NCI-H1092 treated with DMSO at 0.1 percent for 48 hours (cell line): ENCODE results near the gene SMAD3.

ENCODE experiments used
- DNase-seq: peaks from one replicate; lab custom pipeline; 2025; lab: John Stamatoyannopoulos, UW

Gene SMAD3

DNA sequence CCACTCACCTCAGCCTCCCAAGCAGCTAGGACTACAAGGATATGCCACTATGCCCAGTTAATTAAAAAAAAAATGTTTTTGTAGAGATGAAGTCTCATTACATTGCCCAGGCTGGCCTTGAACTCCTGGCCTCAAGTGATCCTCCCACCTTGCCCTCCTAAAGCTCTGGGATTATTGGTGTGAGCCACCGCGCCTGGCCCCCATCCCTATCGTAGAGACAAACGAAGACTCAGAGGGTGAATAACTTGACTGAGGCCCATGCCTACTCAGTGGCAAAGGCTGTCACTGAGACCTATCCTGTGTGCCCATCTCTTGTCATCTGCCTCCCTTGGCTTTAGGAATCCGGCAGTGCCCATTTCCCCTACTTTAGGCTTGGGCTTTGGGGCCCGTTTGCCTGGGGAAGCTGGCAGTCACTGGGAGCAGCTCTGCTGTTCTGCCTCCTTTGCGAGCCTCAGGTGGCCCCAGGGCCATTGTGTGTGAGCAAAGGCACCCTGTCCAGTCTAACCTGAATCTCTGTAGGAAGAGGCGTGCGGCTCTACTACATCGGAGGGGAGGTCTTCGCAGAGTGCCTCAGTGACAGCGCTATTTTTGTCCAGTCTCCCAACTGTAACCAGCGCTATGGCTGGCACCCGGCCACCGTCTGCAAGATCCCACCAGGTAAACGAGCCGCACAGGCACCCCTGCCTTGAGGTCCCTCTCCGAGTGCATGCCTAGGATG, 119.0 kb downstream of the SMAD3 start:
- no peak for DNase-seq

DNA sequence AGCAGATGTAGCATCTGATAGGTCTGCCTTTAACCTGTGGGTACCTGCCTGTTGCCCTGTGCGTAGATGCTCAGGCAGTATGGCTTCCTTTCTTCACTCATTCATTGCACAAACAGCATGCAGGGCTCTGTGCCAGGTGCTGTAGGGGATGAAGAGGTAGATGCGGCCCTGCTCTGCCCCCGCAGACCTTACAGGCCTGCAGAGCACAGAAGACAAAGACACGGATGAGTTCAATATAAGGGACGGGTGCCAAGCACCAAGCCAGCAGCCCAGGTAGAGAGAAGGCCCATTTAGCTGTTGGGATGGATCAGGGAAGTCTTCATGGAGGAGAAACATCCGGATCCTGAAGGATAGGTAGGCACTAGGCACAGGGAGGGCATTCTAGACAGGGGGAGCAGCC, 119.6 kb downstream of the SMAD3 start:
- no peak for DNase-seq

DNA sequence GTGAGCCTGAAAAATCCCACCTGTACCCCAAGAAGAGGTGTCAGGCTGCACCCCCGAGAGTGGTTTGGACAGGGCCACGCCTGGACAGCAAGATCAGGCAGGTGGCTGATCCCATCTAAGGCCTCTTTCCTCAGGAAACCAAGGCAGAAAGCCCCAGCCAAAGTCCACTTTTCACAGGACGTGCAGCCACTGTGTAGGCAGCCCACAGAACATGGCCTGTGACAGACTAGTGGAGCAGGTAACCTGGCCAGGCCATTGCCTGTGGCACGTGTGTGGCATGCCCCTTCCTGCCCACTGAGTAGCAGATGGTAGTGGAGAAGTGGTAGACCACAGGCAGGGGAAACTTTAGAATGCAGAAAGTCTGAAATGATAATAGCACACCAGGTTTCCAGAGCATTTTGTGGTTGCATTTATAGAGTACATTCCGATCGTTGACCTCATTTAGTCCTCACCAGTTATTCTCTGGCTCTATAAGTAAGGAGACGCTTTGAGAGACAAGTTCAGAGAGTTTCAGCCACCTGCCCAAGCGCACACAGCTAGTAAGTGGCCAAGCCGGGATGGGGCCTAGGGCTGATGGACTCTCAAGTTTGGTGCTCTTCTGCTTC, 120.3 kb downstream of the SMAD3 start:
- DNase-seq: no peak

DNA sequence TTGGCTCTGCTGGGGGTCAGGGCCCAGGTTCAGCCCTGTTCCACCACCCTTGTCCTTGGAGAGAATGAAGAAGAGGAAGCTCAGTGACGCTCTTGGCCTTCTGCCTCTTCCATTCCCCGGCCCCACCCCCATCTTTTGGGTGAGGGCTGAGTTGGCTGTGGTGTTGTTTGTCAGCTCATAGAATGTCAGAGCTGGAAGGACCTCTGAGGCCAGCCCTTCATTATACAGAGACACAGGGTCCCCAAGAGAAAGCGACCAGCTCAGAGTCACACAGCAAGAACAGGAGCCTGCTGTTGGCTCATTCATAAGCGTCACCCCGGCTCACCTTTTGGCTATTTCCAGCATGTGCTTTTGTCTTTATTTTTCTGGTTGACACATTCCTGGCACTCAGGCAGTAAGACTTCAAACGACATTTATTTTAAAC, 120.8 kb downstream of the SMAD3 start:
- no peak for DNase-seq

DNA sequence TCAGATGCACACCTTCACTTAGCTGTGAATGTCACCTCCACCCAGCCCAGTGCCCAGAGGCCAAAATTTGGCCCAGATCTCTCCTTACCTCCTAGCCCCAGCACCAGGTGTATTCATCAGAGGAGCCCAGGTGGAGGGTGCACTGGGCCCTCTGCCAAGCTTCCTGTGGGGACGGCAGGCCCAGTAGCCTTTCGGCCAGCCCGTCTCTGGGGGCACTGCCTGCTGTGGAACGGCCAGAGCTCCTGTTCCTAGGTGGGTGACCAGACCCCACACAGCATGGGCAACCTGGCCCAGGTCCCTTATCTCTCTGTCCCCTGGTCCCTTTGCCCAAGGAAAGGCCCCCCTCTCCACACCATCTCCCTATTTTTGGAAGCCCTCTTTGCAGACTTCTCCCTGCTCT, 121.3 kb downstream of the SMAD3 start:
- no peak for DNase-seq

DNA sequence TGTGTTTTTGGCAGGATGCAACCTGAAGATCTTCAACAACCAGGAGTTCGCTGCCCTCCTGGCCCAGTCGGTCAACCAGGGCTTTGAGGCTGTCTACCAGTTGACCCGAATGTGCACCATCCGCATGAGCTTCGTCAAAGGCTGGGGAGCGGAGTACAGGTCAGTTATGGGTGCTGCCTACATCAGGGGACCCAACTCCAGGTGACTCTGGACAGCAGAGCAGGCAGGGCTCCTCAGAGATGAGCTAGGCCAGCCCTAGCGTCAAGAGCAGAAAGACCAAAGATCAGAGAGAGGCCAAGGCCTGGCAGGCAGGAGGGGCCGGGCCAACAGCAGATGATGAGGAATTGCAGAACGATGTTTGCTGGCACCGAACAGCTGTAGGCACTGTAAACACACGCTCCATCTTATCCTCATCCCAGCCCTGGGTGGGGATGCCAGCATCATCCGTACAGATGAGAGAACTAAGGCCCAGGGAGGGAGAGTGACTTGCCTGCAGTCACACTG, 122.0 kb downstream of the SMAD3 start:
- DNase-seq: no peak

DNA sequence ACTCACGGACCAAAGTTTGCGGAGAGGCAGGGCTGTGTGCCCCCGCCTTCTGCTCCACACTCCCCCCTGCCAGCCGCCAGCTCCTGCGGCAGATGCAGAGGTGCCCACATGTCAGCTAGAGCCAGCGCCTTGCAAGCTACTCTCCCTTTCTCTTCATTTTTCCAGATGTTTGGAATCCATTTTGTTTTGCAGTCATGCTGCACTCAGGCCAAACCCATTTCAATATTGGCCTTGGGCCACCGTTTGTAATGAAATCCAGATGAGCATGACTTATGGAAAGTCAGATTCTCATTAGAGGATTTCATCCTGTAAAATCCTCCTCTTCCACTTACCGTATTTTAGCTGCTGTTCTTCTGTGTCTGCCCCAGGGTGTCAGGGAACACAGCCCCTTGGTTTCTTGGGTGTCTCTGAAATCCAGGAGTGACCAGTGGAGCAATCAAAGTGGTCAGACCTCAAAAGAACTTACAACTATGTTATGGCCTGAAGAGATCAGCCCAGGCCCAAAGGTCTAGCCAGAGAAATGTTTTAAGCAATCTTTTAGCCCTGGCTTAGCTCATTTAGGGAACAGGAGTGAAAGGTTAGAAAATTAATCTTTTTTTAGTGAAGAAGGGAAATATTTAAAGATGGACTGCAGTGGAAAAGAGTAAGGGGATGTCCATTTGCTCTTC, 123.3 kb downstream of the SMAD3 start:
- no peak for DNase-seq

DNA sequence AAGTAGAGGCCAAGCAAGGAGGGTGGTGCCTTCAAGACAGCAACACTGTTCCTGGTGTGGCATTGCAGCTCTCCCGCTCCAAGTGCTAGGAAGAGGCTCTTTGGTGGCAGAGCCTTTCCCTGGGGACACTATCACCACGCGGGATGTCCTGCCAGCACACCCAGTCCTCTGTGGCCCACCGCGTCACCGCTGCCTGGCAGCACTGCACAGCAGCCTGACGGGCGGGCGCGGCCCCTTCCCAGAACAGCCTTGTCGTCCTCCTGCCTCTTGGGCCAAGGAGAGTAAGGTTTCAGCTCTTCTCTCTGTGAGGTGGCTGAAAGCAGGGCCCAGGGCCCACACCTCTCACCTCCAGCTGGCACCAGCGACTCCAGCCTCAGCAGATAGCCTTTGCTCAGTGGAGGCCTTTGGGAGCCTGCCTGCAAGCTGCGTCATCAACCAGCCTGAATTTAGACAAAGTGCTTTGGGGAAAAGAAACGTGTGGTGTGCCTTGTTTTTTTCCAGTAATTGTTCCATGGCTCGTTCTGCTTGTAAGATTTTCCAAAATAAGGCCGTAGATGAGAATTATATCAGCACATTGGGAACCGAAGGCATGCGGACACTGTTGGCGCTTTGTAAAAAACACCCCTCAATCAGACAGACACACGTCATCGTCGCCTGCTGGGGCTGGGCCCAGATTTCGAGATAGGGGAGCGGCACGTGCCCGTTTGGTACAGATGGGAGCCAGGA, 124.1 kb downstream of the SMAD3 start:
- DNase-seq: no peak

DNA sequence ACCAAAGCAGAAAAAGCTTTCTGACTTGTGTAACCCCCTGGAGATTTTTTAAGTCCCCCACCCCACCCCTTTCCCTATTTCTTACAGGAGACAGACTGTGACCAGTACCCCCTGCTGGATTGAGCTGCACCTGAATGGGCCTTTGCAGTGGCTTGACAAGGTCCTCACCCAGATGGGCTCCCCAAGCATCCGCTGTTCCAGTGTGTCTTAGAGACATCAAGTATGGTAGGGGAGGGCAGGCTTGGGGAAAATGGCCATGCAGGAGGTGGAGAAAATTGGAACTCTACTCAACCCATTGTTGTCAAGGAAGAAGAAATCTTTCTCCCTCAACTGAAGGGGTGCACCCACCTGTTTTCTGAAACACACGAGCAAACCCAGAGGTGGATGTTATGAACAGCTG, 124.9 kb downstream of the SMAD3 start:
- no peak for DNase-seq

DNA sequence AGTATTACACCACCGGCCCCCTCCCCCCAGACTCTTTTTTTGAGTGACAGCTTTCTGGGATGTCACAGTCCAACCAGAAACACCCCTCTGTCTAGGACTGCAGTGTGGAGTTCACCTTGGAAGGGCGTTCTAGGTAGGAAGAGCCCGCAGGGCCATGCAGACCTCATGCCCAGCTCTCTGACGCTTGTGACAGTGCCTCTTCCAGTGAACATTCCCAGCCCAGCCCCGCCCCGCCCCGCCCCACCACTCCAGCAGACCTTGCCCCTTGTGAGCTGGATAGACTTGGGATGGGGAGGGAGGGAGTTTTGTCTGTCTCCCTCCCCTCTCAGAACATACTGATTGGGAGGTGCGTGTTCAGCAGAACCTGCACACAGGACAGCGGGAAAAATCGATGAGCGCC, 125.4 kb downstream of the SMAD3 start:
- no peak for DNase-seq

DNA sequence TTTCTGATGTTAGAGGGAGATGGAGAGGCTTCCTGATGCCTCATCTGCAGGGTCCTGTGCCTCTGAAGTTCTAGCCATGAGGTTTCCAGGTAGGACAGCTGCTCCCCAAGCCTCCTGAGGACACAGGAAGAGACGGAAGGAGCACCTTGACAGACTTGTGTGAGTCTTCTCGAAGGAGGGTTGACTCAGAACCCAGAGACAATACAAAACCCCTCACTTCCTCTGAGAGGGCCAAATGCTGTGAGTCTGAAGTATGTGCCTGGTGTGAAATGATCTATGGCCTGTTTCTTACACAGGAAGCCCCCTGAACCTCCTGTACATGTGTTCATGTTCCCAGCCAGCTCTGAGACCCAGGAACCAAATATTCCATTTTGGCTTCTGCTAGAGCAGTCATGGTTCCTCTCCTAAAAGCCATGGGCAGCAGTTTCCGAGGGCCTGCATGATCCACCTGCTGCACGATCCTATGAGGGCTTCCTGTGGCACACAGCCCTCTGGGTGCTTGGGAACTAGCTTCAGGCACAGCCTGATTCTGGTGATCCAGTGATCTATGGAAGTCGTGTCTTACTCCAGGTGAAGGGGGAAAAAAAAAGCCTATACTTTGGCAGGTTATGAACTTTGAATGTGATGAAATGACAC, 126.9 kb downstream of the SMAD3 start:
- no peak for DNase-seq

DNA sequence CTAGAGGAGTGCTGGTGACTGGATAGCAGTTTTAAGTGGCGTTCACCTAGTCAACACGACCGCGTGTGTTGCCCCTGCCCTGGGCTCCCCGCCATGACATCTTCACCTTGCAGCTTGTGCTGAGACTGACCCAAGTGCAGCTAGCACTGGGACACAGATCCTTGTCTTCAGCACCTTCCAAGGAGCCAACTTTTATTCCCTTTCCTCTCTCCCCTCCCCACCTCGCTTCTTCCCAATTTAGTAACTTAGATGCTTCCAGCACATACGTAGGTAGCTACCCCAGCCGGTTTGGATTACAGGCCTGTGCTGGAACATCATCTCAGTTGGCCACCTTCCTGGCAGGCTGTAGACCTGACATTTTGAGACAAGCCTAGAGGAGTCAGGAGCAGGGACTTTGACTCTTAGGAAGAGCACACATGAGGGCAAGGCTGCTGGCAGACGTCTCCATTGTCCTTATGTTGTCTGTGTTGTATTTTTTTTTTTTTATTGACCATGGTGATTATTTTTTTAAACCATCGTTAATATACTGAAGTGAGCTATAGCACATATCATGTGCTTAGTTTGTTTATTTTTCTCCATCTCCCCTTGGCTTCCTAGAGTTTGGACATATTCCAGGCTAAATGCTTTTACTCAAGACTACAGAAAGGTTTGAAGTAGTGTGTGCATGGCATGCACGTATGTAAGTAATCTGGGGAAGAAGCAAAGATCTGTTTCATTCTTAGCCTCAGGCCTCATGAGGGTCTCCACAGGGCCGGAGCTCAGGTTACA, 128.0 kb downstream of the SMAD3 start:
- DNase-seq: no peak

DNA sequence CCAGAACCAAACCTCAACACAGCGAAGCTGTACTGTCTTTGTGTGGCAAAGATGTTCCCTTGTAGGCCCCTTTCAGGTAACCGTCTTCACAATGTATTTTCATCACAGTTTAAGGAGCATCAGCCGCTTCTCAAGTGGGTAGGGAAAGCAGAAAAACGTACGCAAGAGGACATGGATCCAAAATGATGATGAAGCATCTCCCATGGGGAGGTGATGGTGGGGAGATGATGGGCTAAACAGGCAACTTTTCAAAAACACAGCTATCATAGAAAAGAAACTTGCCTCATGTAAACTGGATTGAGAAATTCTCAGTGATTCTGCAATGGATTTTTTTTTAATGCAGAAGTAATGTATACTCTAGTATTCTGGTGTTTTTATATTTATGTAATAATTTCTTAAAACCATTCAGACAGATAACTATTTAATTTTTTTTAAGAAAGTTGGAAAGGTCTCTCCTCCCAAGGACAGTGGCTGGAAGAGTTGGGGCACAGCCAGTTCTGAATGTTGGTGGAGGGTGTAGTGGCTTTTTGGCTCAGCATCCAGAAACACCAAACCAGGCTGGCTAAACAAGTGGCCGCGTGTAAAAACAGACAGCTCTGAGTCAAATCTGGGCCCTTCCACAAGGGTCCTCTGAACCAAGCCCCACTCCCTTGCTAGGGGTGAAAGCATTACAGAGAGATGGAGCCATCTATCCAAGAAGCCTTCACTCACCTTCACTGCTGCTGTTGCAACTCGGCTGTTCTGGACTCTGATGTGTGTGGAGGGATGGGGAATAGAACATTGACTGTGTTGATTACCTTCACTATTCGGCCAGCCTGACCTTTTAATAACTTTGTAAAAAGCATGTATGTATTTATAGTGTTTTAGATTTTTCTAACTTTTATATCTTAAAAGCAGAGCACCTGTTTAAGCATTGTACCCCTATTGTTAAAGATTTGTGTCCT, 129.0 kb downstream of the SMAD3 start:
- no peak for DNase-seq

DNA sequence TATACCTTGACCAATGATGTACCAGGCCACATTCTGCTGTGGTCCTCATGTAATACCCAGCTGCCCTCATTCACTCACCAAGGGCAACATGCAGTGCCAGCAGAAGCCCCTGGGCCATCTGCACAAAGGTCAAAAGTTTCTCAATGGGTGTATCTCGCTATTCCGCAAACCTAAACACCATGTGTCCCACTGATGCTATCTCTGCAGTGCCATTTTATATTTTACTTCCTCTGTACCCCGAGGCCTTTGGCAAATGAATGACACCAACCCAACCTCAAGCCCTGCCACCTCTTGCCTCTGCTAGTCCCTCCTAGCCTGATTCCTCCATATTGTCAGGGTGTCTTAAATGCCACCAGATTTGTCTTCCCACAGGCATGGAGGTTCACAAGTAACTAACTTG, 129.9 kb downstream of the SMAD3 start:
- DNase-seq: no peak

DNA sequence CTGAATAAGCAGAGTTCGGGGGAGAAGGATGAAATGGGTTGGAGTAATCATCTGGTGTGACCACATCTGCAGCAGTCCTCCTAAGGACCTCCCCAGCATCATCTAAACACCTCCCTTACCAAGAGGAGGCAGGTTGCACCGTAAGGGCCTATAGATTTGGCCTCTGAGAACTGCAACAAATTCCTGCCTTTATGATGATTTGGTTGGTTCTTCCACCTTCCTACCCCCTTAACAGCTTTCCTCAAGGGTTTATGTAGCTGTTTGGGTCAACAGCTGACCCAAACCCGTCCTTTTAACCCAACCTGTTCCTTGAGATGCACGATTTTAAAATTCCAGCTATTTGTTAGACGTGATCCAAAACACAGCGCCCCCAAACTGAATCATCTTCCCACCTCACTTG, 130.8 kb downstream of the SMAD3 start:
- no peak for DNase-seq

DNA sequence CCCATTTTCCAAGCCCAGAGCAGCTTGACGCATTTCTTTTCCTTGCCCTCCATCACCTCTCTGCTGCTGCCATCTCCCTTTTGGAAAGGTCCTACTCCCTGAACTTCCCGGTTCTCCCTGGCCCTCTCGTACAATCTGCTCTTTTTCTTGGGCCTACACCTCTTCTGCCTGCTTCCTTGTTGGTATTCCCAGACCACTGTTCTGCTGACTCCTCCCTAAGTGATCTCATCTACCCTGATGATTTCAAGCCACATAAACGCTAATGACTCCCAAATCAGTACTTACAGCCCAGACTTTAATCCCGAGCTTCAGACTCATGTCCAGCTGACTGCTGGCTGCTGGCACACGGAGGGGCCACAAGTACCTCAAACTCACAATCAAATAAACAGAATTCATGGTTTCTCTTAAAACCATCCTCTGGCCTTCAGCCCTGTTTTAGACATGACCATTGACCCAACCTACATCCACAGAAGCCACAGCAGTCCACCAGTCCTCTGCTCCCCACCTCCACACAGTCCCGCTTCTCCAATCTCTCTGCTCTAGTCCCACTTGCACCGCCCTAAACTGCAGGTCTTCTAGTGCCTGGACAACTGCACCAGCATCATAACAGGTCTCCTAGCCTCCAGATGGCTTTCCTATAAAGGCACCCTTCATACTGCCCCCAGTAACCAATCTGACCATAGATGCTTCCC, 131.4 kb downstream of the SMAD3 start:
- DNase-seq: no peak

DNA sequence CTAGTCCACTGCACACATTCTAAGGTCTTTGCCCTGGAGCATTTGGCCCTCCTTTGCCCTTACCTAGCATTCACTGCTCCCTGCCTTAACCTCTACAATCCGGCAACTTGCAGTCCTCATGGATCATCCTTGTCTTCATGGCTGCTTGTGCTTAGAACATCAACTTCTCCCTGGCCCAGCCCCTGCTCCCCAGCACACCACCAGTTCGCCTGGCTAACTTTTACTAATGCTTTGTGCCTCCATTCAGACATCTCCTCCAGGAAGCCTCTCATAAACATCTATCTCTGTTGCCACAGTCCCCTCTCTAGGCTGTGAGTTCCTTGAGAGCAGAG, 131.9 kb downstream of the SMAD3 start:
- no peak for DNase-seq

DNA sequence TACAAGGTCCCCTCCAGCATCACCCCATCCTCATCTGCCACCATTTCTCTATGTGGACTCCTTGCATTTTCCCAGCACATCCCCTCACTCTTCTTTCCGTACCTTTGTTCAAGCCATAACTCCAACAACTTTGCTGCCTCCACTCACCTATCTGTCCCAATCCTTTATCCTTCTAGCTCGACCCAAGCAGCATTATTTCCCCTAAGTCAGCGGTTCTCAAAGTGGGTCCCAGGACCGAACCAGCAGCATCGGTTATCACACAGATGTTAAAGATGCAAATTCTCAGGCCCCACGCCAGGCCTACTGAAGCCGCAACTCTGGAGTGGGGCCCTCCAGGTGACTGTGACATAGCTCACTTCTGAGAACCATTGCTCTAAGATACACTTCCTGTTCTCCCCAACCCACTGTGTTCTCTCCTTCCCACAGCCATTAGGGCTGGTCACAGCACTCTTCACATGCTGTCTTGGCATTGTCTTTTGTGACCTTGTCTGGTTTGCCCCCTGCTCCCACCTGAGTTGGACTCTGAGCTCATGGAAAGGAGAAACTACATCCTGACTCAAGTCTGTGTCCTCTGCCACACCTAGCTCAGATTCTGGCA, 132.9 kb downstream of the SMAD3 start:
- DNase-seq: no peak

DNA sequence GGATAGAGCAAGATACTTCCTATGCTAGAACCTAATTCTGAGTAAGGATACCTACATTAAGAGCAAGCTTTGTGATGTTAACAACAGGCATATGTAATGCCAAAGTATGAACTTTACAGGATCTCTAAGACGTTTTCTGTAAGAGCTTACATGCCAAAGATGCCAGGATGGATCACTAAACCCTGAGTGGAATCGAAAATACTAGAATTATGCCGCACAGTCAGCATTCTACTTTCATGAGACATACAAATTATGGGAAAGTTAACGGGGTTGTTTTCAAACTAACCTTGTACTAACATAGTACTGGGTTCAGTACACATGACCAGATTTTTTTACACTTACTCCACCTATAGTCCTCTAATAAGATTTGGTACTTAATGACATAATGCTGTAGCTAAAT, 134.0 kb downstream of the SMAD3 start:
- DNase-seq: no peak
